Upper lobe of right lung (tissue), 1 donor: Measurements from ENCODE around the gene EYS. TPM values are rescaled to one million over a fixed set of nuclear protein-coding genes. Genes with fewer than 3 reads are reported as not detected.

Source experiments
- ATAC-seq: fragments of 200-7000 bp; cut with Tn5 transposase; one replicate; pipeline ENCODE4 v1.9.1; 2020; ENCODE audit warnings: mild to moderate bottlenecking, moderate library complexity
- DNase-seq: peaks from one replicate; pipeline ENCODE4 v3.0.0-alpha.2; 2020
- H3K27ac ChIP-seq: fragments of 200-600 bp; one replicate; pipeline ENCODE4 v1.8.0; 2022
- H3K27me3 ChIP-seq: fragments of 200-600 bp; one replicate; pipeline ENCODE4 v1.8.0; 2022; ENCODE audit warnings: mild to moderate bottlenecking
- H3K36me3 ChIP-seq: fragments of 200-600 bp; one replicate; pipeline ENCODE4 v1.8.0; 2022
- H3K4me1 ChIP-seq: fragments of 200-600 bp; one replicate; pipeline ENCODE4 v1.8.0; 2022
- H3K4me3 ChIP-seq: fragments of 200-600 bp; one replicate; pipeline ENCODE4 v1.8.0; 2022; ENCODE audit warnings: mild to moderate bottlenecking
- H3K9me3 ChIP-seq: fragments of 200-600 bp; one replicate; pipeline ENCODE4 v1.8.0; 2022
- CTCF ChIP-seq: fragments of 200-600 bp; IDR thresholded peaks from one replicate; pipeline ENCODE4 v1.8.0; 2022; ENCODE audit warnings: antibody characterized with exemption
- intact Hi-C: fragments of 100-400 bp; cut with DNase I; formaldehyde crosslinking; loops from one replicate; pipeline ENCODE4 v1.11.0; 2022
- total RNA-seq: library from RNA; stranded (reverse); fragmentation: NEBNext Ultra II Directional; extraction: Animal tissue kit (Norgen Biotek cat#: 25700); gene quantifications from one replicate; pipeline ENCODE4 v1.2.1, GENCODE V29; 2021
- donor health status: DM: no; HTN: yes; CAD: no; lungs with severe emphysema.

Gene EYS
- total RNA-seq, 1 donor from 2014 or later = not detected

- no peaks in the 10 kb centered on the region for H3K27me3 ChIP-seq
- DNase-seq = no peak
- H3K36me3 ChIP-seq = no peaks in the 10 kb centered on the region
- no peaks in the 10 kb centered on the region for H3K4me1 ChIP-seq
- H3K9me3 ChIP-seq = no peaks in the 10 kb centered on the region
- H3K27ac ChIP-seq = no peak overlapping the region
- TF ChIP-seq CTCF = no peak
- no peak overlapping the region for H3K4me3 ChIP-seq
- intact Hi-C loops = no loop called here
- ATAC-seq = no peak
Observed at GRCh38 chr6:63926950-63927927, 1779.8 kb downstream of the EYS start.

DNA sequence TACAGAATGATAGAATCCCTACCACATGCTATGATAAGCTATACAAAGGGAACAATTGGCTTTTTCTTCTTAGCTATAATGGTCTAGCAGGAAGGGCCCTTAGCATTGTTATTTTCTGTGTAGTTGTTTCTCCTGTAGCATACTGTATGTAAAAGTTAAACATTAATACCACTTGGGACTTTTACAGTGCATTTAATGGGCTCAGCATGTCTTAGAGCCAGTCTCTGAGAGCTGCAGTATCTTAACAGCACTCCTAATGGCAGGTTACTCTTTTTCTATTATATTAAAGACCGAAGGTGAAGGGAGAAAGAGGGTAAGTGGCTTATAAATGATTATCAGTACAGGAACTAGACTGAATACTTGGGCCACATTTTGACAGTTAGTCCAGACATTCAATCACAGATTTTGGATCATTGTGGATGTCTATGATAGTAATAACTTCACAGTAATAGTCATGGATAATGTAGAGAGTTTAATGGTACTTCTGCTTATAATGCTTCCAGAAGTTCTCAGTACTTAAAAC lies 1780.7 kb downstream of the EYS start:
- no peak for DNase-seq
- ATAC-seq = no peak

DNA sequence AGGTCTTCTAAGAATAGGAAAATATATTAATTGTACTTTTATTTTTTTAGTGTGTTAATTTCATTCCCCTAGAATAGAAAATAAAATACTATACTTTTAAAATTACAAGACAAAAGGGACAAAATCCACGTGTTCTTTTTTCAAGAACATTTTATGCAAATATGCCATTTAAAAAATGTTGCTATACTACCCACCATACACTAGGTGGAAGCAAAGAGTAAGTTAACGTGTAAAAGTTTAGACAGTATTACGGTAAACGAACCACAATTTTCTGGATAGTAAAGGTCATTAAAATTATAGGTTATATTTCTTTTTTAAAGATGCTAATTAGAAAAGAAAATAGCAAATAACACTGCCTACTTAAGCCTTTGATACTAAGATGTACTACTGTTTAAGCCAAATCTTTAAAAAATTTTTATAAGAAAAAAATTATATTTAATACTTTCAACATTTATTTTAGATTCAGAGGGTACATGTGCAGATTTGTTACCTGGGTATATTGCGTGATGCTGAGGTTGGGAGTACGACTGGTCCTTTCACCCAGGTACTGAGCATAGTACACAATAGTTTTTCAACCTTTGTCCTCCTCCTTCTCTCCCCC lies 1783.8 kb downstream of the EYS start:
- H3K9me3 ChIP-seq = no peaks in the 10 kb centered on the region
- intact Hi-C loops = no loop called here
- H3K4me1 ChIP-seq = no peaks in the 10 kb centered on the region
- no peaks in the 10 kb centered on the region for H3K27me3 ChIP-seq
- DNase-seq (no peak), ATAC-seq (peak; percentile 70)
- TF ChIP-seq CTCF = peak; percentile 65
- H3K27ac ChIP-seq = no peak overlapping the region
- H3K36me3 ChIP-seq = no peaks in the 10 kb centered on the region
- H3K4me3 ChIP-seq = no peak overlapping the region

More for the DNA sequence above, 1780.7 kb downstream of the EYS start:
- no peak overlapping the region for H3K4me3 ChIP-seq
- H3K4me1 ChIP-seq = no peaks in the 10 kb centered on the region
- no peaks in the 10 kb centered on the region for H3K36me3 ChIP-seq
- TF ChIP-seq CTCF = no peak
- H3K27ac ChIP-seq = no peak overlapping the region
- H3K9me3 ChIP-seq = no peaks in the 10 kb centered on the region
- H3K27me3 ChIP-seq = no peaks in the 10 kb centered on the region
- intact Hi-C loops = no loop called here

GRCh38 chr6:63919556-63920110 lies 1787.4 kb downstream of the EYS start:
- no peaks in the 10 kb centered on the region for H3K4me1 ChIP-seq
- no peak for TF ChIP-seq CTCF
- H3K27ac ChIP-seq = no peak overlapping the region
- intact Hi-C loops = no loop called here
- H3K9me3 ChIP-seq = no peaks in the 10 kb centered on the region
- H3K4me3 ChIP-seq = no peak overlapping the region
- no peaks in the 10 kb centered on the region for H3K36me3 ChIP-seq
- H3K27me3 ChIP-seq = no peaks in the 10 kb centered on the region
- DNase-seq (no peak), ATAC-seq (no peak)

DNA sequence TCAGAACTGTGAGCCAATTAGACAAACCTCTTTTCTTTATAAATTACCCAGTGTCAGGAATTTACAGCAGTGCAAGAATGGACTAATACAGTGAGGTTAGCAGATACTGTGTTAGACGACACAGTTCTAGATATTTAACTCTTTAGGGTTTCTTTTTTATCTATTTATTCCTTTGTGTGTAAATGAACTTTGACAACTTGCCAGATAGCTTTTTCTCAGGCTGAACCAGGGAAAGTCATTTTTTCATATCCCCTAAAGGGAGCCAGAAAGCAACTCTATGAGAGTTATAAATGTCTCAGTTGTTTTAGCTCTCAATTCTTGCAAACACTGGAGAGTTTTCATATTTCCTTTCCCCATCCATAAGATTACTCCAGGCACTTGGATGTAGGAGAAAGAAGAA lies 1794.1 kb downstream of the EYS start:
- Histone ChIP-seq H3K27ac (no peak overlapping the region), H3K4me1 (no peaks in the 10 kb centered on the region), H3K36me3 (no peaks in the 10 kb centered on the region), H3K27me3 (no peaks in the 10 kb centered on the region), H3K4me3 (no peak overlapping the region), H3K9me3 (no peaks in the 10 kb centered on the region)
- intact Hi-C loops = no loop called here
- DNase-seq (no peak), ATAC-seq (no peak)
- no peak for TF ChIP-seq CTCF
